PC-3 (cell line): ENCODE results near the gene FHAD1. TPM values are rescaled to one million over a fixed set of nuclear protein-coding genes. Genes with fewer than 3 reads are reported as not detected.

Experiments
- ATAC-seq: fragments of 200-7000 bp; cut with Tn5 transposase; 2 replicates; pipeline ENCODE4 v1.9.1; 2020; ENCODE audit warnings: mild to moderate bottlenecking, moderate library complexity
- BruUV-seq: library from RNA; stranded (reverse); fragments of 400-500 nt; replicated peaks from 2 replicates; lab custom pipeline; 2021; lab: Mats Ljungman, UMichigan
- CTCF ChIA-PET: fragments of 300-600 bp; sonication (Branson Sonifier 250); formaldehyde crosslinking; loops from one replicate; lab custom pipeline; 2022; ENCODE audit warnings: antibody characterized with exemption; lab: Charles Lee
- POLR2A ChIA-PET: fragments of 300-600 bp; sonication (Branson Sonifier 250); formaldehyde crosslinking; loops from one replicate; lab custom pipeline; 2022; ENCODE audit warnings: antibody characterized with exemption; ENCODE audit not compliant: unreplicated experiment; lab: Charles Lee
- DNase-seq: peaks from one replicate; pipeline ENCODE4 v3.0.0-alpha.2; 2015
- H2AFZ ChIP-seq: fragments of 300-600 bp; sonication (generic); 2 replicates; pipeline ENCODE4 v1.6.0; 2016; ENCODE audit warnings: antibody characterized with exemption, low read length
- H3F3A ChIP-seq: fragments of 300-600 bp; sonication (generic); one replicate; pipeline ENCODE4 v1.6.0; 2017; ENCODE audit warnings: antibody characterized with exemption, low read length, control low read depth, mild to moderate bottlenecking; ENCODE audit not compliant: unreplicated experiment
- H3K27ac ChIP-seq: fragments of 300-600 bp; sonication (generic); 2 replicates; pipeline ENCODE4 v1.5.1; 2016; ENCODE audit warnings: mild to moderate bottlenecking, low read length
- H3K27me3 ChIP-seq: fragments of 300-600 bp; sonication (generic); 2 replicates; pipeline ENCODE4 v1.6.1; 2016; ENCODE audit warnings: low read length, mixed read lengths
- H3K36me3 ChIP-seq: fragments of 300-600 bp; sonication (generic); 2 replicates; pipeline ENCODE4 v1.6.1; 2016; ENCODE audit warnings: low read depth, mixed run types, low read length, mixed read lengths
- H3K4me1 ChIP-seq: fragments of 300-600 bp; sonication (generic); 2 replicates; pipeline ENCODE4 v1.5.1; 2016; ENCODE audit warnings: low read length; ENCODE audit not compliant: insufficient read depth
- H3K4me2 ChIP-seq: fragments of 300-600 bp; sonication (generic); 2 replicates; pipeline ENCODE4 v1.6.0; 2016; ENCODE audit warnings: low read length
- H3K4me3 ChIP-seq: fragments of 300-600 bp; sonication (generic); 2 replicates; pipeline ENCODE4 v1.5.1; 2016; ENCODE audit warnings: mild to moderate bottlenecking, low read length, mixed read lengths
- H3K79me2 ChIP-seq: fragments of 300-600 bp; sonication (generic); 2 replicates; pipeline ENCODE4 v1.6.1; 2017; ENCODE audit warnings: low read length, mixed read lengths
- H3K9ac ChIP-seq: fragments of 300-600 bp; sonication (generic); 2 replicates; pipeline ENCODE4 v1.6.0; 2016; ENCODE audit warnings: mild to moderate bottlenecking, low read length
- H3K9me2 ChIP-seq: fragments of 300-600 bp; sonication (generic); replicated peaks from 2 replicates; pipeline ENCODE4 v1.6.1; 2016; ENCODE audit warnings: mixed run types, low read length, mixed read lengths
- H3K9me3 ChIP-seq: fragments of 300-600 bp; sonication (generic); 2 replicates; pipeline ENCODE4 v1.6.1; 2016; ENCODE audit warnings: low read length, mixed read lengths
- H4K20me1 ChIP-seq: fragments of 300-600 bp; sonication (generic); 2 replicates; pipeline ENCODE4 v1.6.1; 2016; ENCODE audit warnings: low read length, mixed read lengths
- CTCF ChIP-seq: fragments of 300-600 bp; sonication (generic); conservative IDR thresholded peaks from 2 replicates; pipeline ENCODE4 v1.5.1; 2017; ENCODE audit warnings: antibody characterized with exemption, low read depth, mild to moderate bottlenecking, low read length
- EZH2 ChIP-seq: fragments of 300-600 bp; sonication (generic); IDR thresholded peaks from one replicate; pipeline ENCODE4 v1.6.1; 2017; ENCODE audit warnings: antibody characterized with exemption, mild to moderate bottlenecking, low read length; ENCODE audit not compliant: unreplicated experiment
- EZH2phosphoT487 ChIP-seq: fragments of 300-600 bp; sonication (generic); IDR thresholded peaks from 2 replicates; pipeline ENCODE4 v1.6.1; 2018; ENCODE audit warnings: mild to moderate bottlenecking, antibody characterized with exemption, low read length, borderline replicate concordance
- intact Hi-C: fragments of 100-400 bp; cut with micrococcal nuclease; formaldehyde crosslinking; loops from 2 replicates; pipeline ENCODE4 v1.9.0; 2023
- total RNA-seq: library from RNA; depleted of rRNA; stranded (reverse); fragments of >200 nt; gene quantifications from 2 replicates; pipeline ENCODE4 v1.2.3, GENCODE V29; 2014

FHAD1 gene
- total RNA-seq, 1 experiment from 2014 or later = 0.95 TPM

- no peak for TF ChIP-seq EZH2
- no peak for TF ChIP-seq EZH2phosphoT487
- Histone ChIP-seq H2AFZ (no peak overlapping the region), H3K9ac (no peak overlapping the region), H3K27me3 (no peaks in the 10 kb centered on the region), H3K79me2 (no peaks in the 10 kb centered on the region), H3K36me3 (no peaks in the 10 kb centered on the region; the same call in 1 of the 2 replicates), H3K9me2 (no peaks in the 10 kb centered on the region), H3F3A (no peaks in the 10 kb centered on the region), H3K9me3 (peaks cover 7% of the 10 kb centered on the region; the same call in 1 of the 2 replicates), H4K20me1 (no peaks in the 10 kb centered on the region), H3K4me2 (no peak overlapping the region), H3K4me3 (no peak overlapping the region), H3K4me1 (no peaks in the 10 kb centered on the region), H3K27ac (no peak overlapping the region)
- ChIA-PET CTCF (interaction anchor here (0.6 kb wide), 1 partner anchor 134 kb away, joined by 3 read pairs; no protein-coding TSS in a partner anchor), POLR2A (no interaction called here)
- DNase-seq (no peak), ATAC-seq (no peak)
- intact Hi-C loops = no loop called here
- BruUV-seq = no TSS peak
Observed at GRCh38 chr1:15262003-15262377, 15.0 kb downstream of the FHAD1 start.

- DNase-seq (no peak), ATAC-seq (no peak)
- Histone ChIP-seq H3K79me2 (no peaks in the 10 kb centered on the region), H3K27me3 (no peaks in the 10 kb centered on the region), H3K27ac (no peak overlapping the region), H3K4me3 (no peak overlapping the region), H3F3A (no peaks in the 10 kb centered on the region), H2AFZ (no peak overlapping the region), H3K4me2 (no peak overlapping the region), H3K9ac (no peak overlapping the region), H3K9me3 (peaks cover 7% of the 10 kb centered on the region; the same call in 1 of the 2 replicates), H3K4me1 (no peaks in the 10 kb centered on the region), H3K36me3 (no peaks in the 10 kb centered on the region; the same call in 1 of the 2 replicates), H4K20me1 (no peaks in the 10 kb centered on the region), H3K9me2 (no peaks in the 10 kb centered on the region)
- ChIA-PET CTCF (no interaction called here), POLR2A (no interaction called here)
- BruUV-seq = no TSS peak
- no peak for TF ChIP-seq CTCF
- no peak for TF ChIP-seq EZH2
- no peak for TF ChIP-seq EZH2phosphoT487
- intact Hi-C loops = no loop called here
Observed at GRCh38 chr1:15262706-15263105, 15.7 kb downstream of the FHAD1 start.

- Histone ChIP-seq H3K27me3 (no peaks in the 10 kb centered on the region), H3K4me2 (no peak overlapping the region), H2AFZ (no peak overlapping the region), H3K27ac (no peak overlapping the region), H3K79me2 (no peaks in the 10 kb centered on the region), H3F3A (no peaks in the 10 kb centered on the region), H4K20me1 (no peaks in the 10 kb centered on the region), H3K36me3 (no peaks in the 10 kb centered on the region; the same call in 1 of the 2 replicates), H3K9me3 (peaks cover 7% of the 10 kb centered on the region; the same call in 1 of the 2 replicates), H3K4me1 (no peaks in the 10 kb centered on the region), H3K9me2 (no peaks in the 10 kb centered on the region), H3K9ac (no peak overlapping the region), H3K4me3 (no peak overlapping the region)
- ChIA-PET CTCF (no interaction called here), POLR2A (interaction anchor here (0.7 kb wide), 1 partner anchor 60 kb away, joined by 5 read pairs; no protein-coding TSS in a partner anchor)
- no peak for ATAC-seq
- no TSS peak for BruUV-seq
- DNase-seq = no peak
- intact Hi-C loops = no loop called here
- no peak for TF ChIP-seq CTCF
- no peak for TF ChIP-seq EZH2phosphoT487
- TF ChIP-seq EZH2 = no peak
Observed at GRCh38 chr1:15264769-15265168, 17.7 kb downstream of the FHAD1 start.
